DOHH2 (cell line): ENCODE data around the gene CAMTA1.

Experiments
- H3F3A ChIP-seq: fragments of 200-600 bp; sonication (generic), shearing (Covaris generic); 2 replicates; pipeline ENCODE4 v1.6.0; 2016; ENCODE audit warnings: antibody characterized with exemption, mild to moderate bottlenecking; ENCODE audit not compliant: control insufficient read depth, insufficient read depth
- H3K27ac ChIP-seq: fragments of 200-600 bp; sonication (generic); 2 replicates; pipeline ENCODE4 v1.5.1; 2014; ENCODE audit warnings: low read depth, mild to moderate bottlenecking, low read length, moderate library complexity
- H3K27me3 ChIP-seq: fragments of 200-600 bp; sonication (generic); 2 replicates; pipeline ENCODE4 v1.6.1; 2014; ENCODE audit warnings: mild to moderate bottlenecking, low read length, mixed read lengths; ENCODE audit not compliant: control insufficient read depth
- H3K36me3 ChIP-seq: fragments of 200-600 bp; sonication (generic); 2 replicates; pipeline ENCODE4 v1.6.1; 2014; ENCODE audit warnings: mild to moderate bottlenecking, low read length, moderate library complexity, mixed read lengths; ENCODE audit not compliant: control insufficient read depth
- H3K4me1 ChIP-seq: fragments of 200-600 bp; sonication (generic); 2 replicates; pipeline ENCODE4 v1.6.1; 2014; ENCODE audit warnings: mild to moderate bottlenecking, low read length, mixed read lengths; ENCODE audit not compliant: control insufficient read depth
- H3K4me2 ChIP-seq: fragments of 200-600 bp; sonication (generic); 2 replicates; pipeline ENCODE4 v1.6.0; 2014; ENCODE audit warnings: mild to moderate bottlenecking, low read length, moderate library complexity
- H3K4me3 ChIP-seq: fragments of 200-600 bp; sonication (generic); 2 replicates; pipeline ENCODE4 v1.5.1; 2014; ENCODE audit warnings: mild to moderate bottlenecking, low read length, mixed read lengths
- H3K79me2 ChIP-seq: fragments of 200-600 bp; sonication (generic); 2 replicates; pipeline ENCODE4 v1.6.1; 2014; ENCODE audit warnings: mild to moderate bottlenecking, low read length, mixed read lengths; ENCODE audit not compliant: control insufficient read depth
- H3K9me2 ChIP-seq: fragments of 200-600 bp; sonication (generic); replicated peaks from 2 replicates; pipeline ENCODE4 v1.6.1; 2014; ENCODE audit warnings: mild to moderate bottlenecking, low read length, mixed read lengths; ENCODE audit not compliant: control insufficient read depth
- H3K9me3 ChIP-seq: fragments of 200-600 bp; sonication (generic); 2 replicates; pipeline ENCODE4 v1.6.1; 2014; ENCODE audit warnings: antibody characterized with exemption, low read length, mixed read lengths; ENCODE audit not compliant: control insufficient read depth, insufficient read depth
- H4K20me1 ChIP-seq: fragments of 200-600 bp; sonication (generic); 2 replicates; pipeline ENCODE4 v1.6.0; 2014; ENCODE audit warnings: low read depth, mild to moderate bottlenecking, antibody characterized with exemption, low read length, moderate library complexity; ENCODE audit not compliant: control insufficient read depth, insufficient read depth
- CTCF ChIP-seq: fragments of 200-600 bp; sonication (generic); IDR thresholded peaks from one replicate; pipeline ENCODE4 v1.5.1; 2014; ENCODE audit warnings: antibody characterized with exemption, mild to moderate bottlenecking, low read depth, low read length; ENCODE audit not compliant: poor library complexity, severe bottlenecking
- EZH2phosphoT487 ChIP-seq: fragments of 200-600 bp; sonication (generic); IDR thresholded peaks from 2 replicates; pipeline ENCODE4 v1.6.1; 2017; ENCODE audit warnings: borderline replicate concordance, mild to moderate bottlenecking, antibody characterized with exemption, low read length, moderate library complexity, mixed read lengths

The CAMTA1 gene

DNA sequence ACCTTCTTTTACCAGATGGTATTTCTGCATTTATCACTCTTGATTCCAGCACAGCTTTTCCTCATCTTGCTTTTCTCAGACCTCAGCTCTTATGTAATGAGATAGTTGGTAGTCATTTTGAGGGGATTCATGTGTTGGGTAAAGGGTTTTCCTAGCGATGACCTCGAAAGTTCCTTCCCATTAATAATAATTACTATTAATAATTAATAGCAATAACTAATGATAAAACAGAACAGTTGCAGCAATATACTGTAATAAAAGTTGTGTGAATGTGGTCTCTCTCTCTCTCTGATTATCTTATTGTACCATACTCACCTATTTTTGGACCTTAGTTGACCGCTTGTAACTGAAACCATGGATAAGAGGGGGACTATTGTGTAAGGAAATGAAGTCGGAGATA lies 14.2 kb downstream of the CAMTA1 start:
- H3K9me2 ChIP-seq = no peaks in the 10 kb centered on the region
- no peaks in the 10 kb centered on the region for H3K27me3 ChIP-seq
- peaks cover 84% of the 10 kb centered on the region for H3K79me2 ChIP-seq
- H4K20me1 ChIP-seq = 0 out of 2 replicates have a peak, but pooled peaks cover 4% of the 10 kb centered on the region
- peaks cover 4% of the 10 kb centered on the region; the same call in 1 of the 2 replicates for H3K4me1 ChIP-seq
- no peak overlapping the region for H3K27ac ChIP-seq
- TF ChIP-seq EZH2phosphoT487 (no peak), CTCF (no peak)
- H3K4me2 ChIP-seq = no peak overlapping the region
- no peaks in the 10 kb centered on the region for H3K9me3 ChIP-seq
- H3F3A ChIP-seq = peaks cover 2% of the 10 kb centered on the region; the same call in 1 of the 2 replicates
- peaks cover 15% of the 10 kb centered on the region for H3K36me3 ChIP-seq
- no peak overlapping the region for H3K4me3 ChIP-seq

DNA sequence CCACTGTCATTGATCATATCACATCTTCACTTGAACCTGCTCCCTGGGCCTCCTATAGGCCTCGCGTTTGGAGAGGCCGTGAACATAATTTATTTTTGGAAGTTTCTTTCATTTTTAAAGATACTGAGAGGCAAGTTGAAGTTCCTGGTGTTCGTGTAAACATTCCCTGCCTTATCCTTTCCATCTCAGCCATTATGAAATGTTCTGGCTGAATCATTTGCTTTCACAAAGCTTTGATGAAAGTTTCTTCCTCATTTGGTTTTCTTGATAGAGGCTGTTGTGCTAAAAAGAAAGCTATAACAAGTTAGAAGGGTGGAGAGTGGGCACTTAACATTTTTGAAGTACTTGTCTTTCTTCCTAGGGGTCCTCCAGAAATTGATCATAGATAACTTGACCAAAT lies 15.5 kb downstream of the CAMTA1 start:
- TF ChIP-seq EZH2phosphoT487 = no peak
- no peak for TF ChIP-seq CTCF
- Histone ChIP-seq H3K4me1 (peaks cover 16% of the 10 kb centered on the region), H3K27me3 (no peaks in the 10 kb centered on the region), H3K79me2 (peaks cover 84% of the 10 kb centered on the region), H3K36me3 (peaks cover 10% of the 10 kb centered on the region), H3K4me3 (no peak overlapping the region), H3K9me3 (no peaks in the 10 kb centered on the region), H3F3A (peaks cover 2% of the 10 kb centered on the region; the same call in 1 of the 2 replicates), H3K27ac (no peak overlapping the region), H3K4me2 (no peak overlapping the region), H4K20me1 (0 out of 2 replicates have a peak, but pooled peaks cover 7% of the 10 kb centered on the region), H3K9me2 (no peaks in the 10 kb centered on the region)

- Histone ChIP-seq H3K4me1 (peaks cover 20% of the 10 kb centered on the region), H3K36me3 (peaks cover 8% of the 10 kb centered on the region), H3K4me2 (no peak overlapping the region), H3K27me3 (no peaks in the 10 kb centered on the region), H3K9me3 (no peaks in the 10 kb centered on the region), H3K79me2 (peaks cover 84% of the 10 kb centered on the region), H3K9me2 (no peaks in the 10 kb centered on the region), H3F3A (peaks cover 2% of the 10 kb centered on the region; the same call in 1 of the 2 replicates), H3K27ac (no peak overlapping the region), H4K20me1 (peaks cover 12% of the 10 kb centered on the region; the same call in 1 of the 2 replicates), H3K4me3 (no peak overlapping the region)
- TF ChIP-seq EZH2phosphoT487 (no peak), CTCF (no peak)
Measured at GRCh38 chr1:6801199-6801598, 15.9 kb downstream of the CAMTA1 start.

GRCh38 chr1:6801966-6802365 lies 16.7 kb downstream of the CAMTA1 start:
- Histone ChIP-seq H3F3A (peaks cover 2% of the 10 kb centered on the region; the same call in 1 of the 2 replicates), H3K4me2 (no peak overlapping the region), H3K27ac (no peak overlapping the region), H3K4me3 (no peak overlapping the region), H3K79me2 (peaks cover 84% of the 10 kb centered on the region), H3K9me2 (no peaks in the 10 kb centered on the region), H3K36me3 (peaks cover 8% of the 10 kb centered on the region), H3K9me3 (no peaks in the 10 kb centered on the region), H3K4me1 (peaks cover 23% of the 10 kb centered on the region), H4K20me1 (peaks cover 17% of the 10 kb centered on the region; the same call in 1 of the 2 replicates), H3K27me3 (no peaks in the 10 kb centered on the region)
- no peak for TF ChIP-seq EZH2phosphoT487
